Suppressor macrophage (primary cell): ENCODE data around the gene GREB1L.
"Not testable (repeated sequence)": the region's sequence is repeated elsewhere in the genome, so short reads cannot be mapped to it uniquely, and the experiment has no call there.

Source experiments
- DNase-seq, 4 experiments: peaks; one replicate each; pipeline ENCODE4 v3.0.0-alpha.2; 2020 to 2022
- total RNA-seq, 17 experiments: gene quantifications; one replicate each; lab custom pipeline; 2026; ENCODE audit warnings: mixed read lengths in 6 of 17, inconsistent platforms in 3 of 17; lab: John Stamatoyannopoulos, UW

GREB1L gene
- 0 to 7.4 (median 0.08) reads per million in 17 experiments for total RNA-seq

DNA sequence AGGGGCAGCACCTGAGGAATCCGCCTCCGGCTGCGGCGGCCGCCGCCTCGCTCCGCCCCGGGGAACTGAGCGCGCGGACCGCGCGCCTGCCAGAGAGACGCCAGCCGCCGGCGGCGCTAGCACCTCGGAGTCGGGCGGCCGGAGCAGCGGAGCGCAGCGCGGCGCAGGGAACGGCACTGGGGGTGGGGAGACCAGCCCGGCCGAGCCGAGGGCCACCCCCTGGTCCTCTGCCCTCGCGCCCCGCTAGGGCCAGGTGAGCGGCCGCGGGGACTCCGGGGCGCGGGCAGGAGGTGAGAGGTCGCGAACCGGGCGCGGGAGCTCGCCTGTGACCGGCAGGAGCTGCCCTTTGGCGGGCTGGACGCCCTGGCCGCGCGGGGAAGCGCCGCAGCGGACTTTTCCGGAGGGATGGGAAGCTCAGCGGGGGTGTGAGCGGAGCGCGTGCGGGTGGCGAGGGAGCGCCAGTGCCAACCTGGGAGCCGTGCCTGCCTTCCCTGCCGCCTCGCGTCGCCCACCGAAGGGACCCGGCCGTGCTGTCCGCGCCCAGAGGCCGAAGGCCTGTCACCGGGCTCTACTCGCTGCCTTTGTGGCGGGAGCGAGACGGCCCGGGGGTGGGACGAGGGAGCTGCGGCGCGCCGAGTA is at the start of gene GREB1L:
GREB1L (plus strand) TSS at position 92 of the 639 bp plus-strand sequence. CDS start 141,287 bp downstream, outside the sequence.
- DNase-seq: peak in 3 of 4 experiments; percentile 2 to 33 (median 9)

DNA sequence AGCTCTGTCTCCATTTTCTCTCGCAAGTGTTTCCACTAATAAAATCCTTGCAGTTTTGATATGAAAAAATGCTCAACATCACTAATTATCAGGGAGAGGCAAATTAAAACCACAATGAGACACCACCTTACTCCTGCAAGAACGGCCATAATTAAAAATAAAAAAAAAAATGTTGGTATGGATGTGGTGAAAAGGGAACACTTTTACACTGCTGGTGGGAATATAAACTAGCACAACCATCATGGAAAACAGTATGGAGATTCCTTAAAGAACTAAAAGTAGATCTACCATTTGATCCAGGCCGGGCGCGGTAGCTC is 49.8 kb upstream of the GREB1L start:
- no peak for DNase-seq

DNA sequence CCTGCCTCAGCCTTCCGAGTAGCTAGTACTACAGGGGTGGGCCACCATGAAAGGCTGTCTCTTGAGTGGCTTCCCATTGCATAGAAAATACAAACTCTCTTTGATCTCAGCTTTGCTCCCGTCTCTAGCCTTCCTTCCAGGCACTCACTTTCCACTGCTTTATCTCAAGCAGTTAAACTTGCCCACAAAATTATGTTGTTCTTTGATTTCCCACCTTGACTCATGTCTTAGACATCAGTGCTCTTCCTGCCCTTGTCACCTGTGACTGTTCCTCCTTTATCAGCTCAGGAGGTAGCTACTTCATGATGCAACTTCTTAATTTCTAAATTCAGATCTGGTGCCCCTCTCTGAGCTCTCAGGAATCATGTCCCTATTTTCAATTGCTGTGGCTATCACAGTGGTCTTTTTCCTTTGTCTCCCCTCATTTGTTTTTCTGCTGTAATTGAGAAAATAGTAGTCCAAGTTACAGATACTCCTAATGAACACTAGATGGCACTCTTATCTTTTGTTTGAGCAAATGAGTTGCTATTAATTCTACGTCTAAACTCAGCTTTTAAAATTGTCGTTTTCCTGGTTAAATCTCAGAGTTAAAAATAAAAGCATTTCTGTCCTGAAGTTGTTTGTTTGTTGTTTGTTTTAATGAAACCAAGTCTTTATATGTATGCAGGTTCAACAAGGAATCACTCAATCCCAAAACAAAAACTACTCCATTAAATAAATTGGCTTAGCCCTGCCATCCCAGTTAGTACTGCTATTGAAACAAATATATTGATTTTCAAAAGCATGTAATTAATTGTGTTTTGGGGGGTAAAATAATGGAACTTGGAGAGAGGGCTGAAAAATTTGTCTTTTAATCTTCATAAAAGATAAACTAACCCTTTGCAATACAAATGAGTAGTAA is 46.9 kb upstream of the GREB1L start:
- DNase-seq: peak in 2 of 4 experiments; percentile 61 to 79

DNA sequence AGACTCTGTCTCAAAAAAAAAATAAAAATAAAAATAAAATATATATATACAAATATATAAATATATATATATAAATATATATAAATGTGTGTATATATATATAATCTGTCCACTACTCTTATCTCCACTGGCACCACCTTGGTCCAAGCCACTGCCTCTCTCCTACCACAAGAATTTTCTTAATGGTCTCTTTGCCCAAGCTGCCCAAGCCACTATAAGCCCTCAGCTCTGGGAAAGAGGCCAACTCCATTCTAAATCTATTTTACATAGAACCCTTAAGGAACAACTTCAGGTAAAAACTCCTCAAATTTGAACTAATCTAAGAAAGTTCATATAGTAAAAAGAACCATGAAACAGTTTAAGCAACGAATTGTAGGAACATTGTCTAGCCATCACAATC is 45.6 kb upstream of the GREB1L start:
- no peak for DNase-seq

DNA sequence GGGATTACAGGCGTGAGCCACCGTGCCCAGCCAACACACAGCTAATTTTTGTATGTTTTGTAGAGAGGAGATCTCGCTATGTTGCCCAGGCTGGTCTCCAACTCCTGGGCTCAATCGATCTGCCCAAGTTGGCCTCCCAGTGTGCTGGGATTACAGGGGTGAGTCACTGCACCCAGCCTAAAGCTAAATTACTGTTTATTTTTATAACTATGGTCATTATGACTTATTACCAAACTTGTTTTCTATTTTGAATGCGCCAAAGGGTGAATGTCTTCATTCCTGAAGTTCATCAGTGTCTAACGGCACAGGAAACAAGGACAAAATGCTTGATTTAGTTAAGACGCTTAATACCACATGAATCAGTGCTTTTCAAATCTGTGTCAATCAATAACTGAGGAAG is 38.9 kb upstream of the GREB1L start:
- DNase-seq: no peak

DNA sequence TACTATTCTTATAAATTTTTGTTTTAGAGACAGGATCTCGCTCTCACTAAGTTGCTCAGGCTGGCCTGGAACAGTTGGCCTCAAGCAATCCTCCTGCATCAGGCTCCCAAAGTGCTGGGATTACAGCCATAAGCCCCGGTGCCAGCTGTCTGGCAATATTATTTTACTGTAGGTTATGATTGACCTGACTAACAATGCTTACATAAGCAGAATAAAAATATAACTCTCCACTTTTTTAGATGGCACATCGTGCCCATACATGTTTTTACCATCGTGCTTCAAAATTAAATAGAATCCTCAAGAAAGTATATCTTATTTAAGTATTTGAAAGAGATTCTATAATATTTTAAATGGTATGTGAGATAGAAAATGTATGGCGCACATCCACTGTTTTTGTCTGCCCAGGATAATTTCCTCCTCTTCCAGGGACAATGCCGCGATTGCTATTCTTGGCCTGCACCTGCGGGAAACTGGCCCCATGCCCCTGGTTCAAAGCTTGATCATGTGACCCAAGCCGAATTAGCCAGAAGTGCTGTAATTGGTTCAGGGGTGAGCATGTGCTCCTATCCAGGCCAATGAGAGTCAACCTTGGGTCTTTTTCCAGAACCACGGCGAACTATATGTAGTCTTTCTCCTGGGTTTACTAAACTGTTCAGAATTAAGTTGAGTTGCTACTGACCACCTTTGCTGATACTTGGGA is 38.3 kb upstream of the GREB1L start:
- no peak for DNase-seq

- DNase-seq: no peak
Measured at GRCh38 chr18:21205695-21206094, 36.3 kb upstream of the GREB1L start.

DNA sequence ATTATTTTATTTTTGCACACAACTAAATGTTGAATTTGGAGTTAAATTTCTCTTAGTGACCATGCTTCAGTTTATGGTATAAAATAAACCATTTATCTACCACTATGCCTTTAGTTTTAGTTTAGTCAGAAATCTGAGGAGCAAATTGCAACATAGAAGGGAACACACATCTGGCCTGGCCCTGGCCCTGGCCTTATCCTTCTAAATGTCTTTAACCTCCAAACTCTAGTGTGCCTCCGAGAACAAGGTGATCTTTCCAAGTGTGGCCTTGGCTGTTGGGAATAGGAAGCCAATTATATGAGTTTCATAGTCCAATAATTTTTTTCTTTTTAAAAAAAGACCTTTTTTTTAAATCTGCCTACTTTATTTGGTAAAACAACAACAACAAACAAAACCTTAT is 31.8 kb upstream of the GREB1L start:
- no peak for DNase-seq

DNA sequence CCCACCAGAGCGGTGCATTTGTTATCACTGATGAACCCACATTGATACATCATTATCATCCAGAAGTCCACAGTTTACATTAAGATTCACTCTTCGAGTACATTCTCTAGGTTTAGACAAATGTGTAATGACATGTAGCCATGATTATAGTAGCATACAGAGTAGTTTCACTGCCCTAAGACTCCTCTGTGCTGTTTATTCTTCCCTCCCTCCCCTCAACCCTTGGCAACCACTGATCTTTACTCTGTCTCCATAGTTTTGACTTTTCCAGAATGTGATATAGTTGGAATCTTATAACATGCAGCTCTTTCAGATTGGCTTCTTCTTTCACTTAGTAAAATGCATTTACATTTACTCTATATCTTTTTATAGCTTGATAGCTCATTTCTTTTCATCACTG is 31.2 kb upstream of the GREB1L start:
- no peak for DNase-seq

DNA sequence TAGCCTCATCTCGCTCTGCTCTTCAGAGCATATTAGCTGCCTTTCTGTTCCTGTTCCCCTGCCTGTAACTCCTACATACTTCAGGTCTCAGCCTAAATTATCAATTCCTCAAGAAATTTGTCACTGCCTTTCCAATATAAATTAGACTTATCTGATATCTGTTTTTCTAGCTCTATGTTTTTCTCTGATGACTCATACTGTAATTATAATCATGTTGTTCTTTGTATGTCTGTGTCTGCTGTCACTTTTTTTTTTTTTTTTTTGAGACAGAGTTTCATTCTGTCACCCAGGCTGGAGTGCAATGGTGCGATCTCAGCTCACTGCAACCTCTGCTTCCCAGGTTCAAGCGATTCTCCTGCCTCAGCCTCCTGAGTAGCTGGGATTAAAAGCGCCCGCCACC is 27.6 kb upstream of the GREB1L start:
- not testable (repeated sequence) for DNase-seq

DNA sequence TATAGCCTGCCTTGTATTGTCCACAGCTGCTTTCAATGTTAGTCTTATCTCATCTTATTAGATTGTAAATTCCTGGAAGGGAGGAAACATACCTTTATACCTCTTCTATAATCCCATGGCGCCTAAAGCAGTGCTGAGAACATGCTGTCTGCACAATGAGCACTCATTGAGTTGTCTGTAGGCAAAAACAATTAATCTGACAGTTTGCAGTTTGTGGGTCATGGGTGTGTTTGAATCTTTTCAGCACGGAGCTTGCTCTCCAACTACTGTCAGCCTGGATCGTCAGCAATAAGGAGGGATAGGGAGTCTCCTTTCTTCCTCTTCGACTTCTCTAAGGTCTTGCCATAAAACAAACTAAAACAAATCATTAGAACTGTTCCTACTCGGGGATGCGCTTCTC is 26.5 kb upstream of the GREB1L start:
- no peak for DNase-seq

- DNase-seq: no peak
Measured at GRCh38 chr18:21218862-21219261, 23.2 kb upstream of the GREB1L start.

GRCh38 chr18:21230436-21230835 is 11.6 kb upstream of the GREB1L start:
- DNase-seq: no peak

DNA sequence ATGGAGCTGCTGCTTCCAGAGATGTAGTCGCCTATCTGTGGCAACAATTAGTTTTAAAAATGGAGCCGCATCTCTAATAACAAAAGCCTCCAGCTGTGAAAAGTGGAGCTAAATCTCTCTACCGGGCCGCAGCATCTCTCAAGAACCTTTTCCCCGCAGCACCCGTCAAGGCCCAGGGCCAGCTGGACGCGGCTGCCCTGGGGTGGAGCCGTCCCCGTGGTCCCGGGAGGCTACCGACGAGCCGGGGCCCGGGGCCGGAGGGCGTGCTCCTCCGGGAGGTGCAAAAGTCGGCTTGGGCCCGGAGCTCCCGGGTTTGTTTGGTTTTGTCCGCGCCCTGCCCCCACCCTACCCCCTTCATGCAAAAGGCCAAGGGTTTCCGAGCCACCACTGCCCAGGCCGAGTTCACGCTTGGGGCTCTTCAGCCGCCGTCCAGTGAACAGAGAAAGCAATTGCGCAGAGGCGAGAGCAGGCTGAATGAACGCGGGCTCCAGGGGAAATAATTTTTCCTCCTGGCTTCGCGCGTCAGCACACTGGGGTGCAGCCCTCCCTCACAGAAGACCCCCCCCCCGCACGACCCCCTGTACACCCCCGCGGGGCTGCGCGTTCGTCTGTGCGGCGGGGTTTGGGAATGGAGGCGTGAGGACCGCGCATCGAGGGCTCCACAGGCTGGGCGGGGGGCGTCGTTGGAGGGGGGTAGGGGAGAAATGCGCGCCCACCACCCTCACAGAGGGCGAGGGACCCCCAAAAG is 557 bp upstream of the GREB1L start:
- DNase-seq: peak in 1 of 4 experiments; percentile 2

DNA sequence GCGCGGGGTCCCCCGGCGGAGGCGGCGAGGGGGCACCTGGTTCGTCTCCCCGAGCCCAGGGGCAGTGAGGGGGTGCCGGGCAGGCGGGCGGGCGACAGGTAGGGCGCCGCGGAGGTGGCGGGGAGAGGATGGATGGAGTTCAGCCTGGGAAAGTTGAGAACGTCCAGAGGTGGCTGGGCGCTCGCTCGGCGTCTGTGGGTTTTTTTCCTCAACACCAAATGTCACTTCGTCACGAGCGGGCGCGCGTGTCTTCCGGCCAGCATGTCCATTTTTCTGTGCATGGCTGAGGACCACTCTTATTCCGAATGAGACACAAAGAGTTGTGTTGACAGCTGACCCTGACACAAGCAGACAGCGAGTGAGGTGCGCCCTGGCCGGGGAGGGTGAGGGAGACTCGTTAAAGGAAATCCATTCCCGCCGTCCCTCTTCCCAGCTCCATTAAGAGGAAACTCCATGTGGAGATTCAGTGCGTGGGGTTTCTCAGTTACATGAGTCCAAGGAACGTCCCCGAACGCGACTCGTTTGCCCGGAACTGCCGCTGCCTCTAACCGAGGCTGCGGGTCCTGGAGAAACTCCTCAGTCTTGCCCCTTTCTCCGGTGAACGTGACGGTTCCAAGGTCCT is 859 bp downstream of the GREB1L start:
- DNase-seq: peak in 1 of 4 experiments; percentile 1

- DNase-seq: no peak
Measured at GRCh38 chr18:21254576-21254975, 12.5 kb downstream of the GREB1L start.

DNA sequence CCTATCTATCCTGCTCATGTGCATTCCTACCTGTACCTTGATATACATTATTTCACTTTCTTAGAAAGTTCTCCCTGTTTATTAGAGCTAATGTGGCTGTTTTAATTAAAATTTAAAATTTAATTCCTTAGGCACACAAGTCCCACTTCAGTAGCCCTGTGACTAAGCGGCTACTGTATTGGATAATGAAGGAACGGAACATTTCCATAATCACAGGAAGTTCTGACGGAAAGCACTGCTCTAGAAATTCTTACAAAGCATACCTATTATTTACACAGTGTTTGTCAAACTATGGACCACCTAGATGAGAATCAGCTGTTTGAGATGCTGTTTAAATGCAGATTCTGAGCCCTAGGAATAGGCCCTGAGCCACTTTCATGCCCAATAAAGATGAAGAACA is 13.2 kb downstream of the GREB1L start:
- no peak for DNase-seq

DNA sequence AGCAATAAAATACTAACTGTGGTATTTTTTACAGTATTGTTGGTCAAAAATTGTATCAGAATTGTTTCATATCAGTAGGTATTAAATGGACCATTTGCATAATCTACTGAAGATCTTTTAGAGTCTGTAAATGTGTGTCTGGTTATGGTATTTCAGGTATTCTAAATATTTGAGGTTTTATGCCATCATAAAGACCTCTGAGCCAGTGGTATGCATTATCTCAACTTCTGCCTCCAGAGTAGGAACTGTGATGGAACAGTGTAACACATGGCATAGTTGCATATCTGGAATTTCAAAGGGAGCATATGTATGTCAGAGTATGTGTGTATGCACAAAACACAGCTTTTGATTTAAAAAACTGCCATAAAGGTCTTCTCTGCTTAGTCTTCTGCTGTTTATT is 15.4 kb downstream of the GREB1L start:
- DNase-seq: no peak

- DNase-seq: no peak
Measured at GRCh38 chr18:21260621-21261020, 18.6 kb downstream of the GREB1L start.

DNA sequence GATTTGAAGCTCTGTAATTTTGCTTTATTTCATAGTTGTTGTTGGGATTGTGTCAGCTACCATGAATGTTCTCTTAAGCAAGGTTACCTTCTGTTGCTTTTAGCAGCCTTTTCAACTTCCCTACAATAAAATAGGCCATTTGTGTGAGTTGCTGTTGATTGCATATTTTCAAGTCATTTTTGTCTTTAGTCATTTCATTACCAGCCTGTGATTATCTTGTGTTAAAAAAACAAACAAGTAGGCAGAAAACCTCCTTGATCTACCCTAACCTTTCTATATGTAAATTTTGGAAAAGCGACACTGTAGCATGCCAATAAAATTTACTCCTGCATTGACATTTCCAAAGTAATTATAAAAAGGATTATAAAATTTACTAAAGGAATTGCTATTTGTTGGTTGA is 19.3 kb downstream of the GREB1L start:
- DNase-seq: no peak

DNA sequence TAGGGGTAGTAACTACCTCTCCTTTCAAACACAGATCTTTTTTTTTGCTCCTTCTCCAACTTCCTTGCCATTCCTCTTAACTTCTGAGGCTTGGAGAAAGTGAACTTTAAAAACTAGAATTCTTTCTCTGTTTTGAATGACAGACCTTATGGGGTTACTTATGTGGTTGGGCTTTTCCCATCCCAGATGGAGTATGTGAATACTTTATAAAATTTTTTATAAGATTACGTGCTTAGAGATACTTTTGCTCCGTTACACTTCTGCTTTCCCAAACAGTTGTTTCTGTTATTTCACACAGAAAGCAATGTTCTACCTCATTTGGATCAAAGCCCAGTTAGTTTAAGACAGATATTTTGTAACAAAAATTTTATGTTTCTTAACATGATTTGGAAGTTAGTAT is 20.2 kb downstream of the GREB1L start:
- no peak for DNase-seq

- DNase-seq: no peak
Measured at GRCh38 chr18:21262979-21263378, 20.9 kb downstream of the GREB1L start.
